Spleen (tissue), 7 donors: Measurements from ENCODE around the gene SEC22C.

ENCODE experiments used
- CTCF ChIP-seq, 11 experiments: fragments of 200-600 bp in 7 of 11; fragments of 450-650 bp in 4 of 11; sonication (generic) in 4 of 11; IDR thresholded peaks in 8 of 11; conservative IDR thresholded peaks in 3 of 11; 1 replicate in 7 of 11; 2 replicates in 4 of 11; pipeline versions ENCODE4 v1.4.0 to v1.8.0; 2016 to 2021; ENCODE audit warnings: antibody characterized with exemption in 11 of 11, inconsistent platforms in 4 of 11, mild to moderate bottlenecking in 1 of 11
- POLR2A ChIP-seq, 3 donors: fragments of 450-650 bp; IDR thresholded peaks; one replicate each; pipeline ENCODE4 v1.5.1; 2017; ENCODE audit warnings: antibody characterized with exemption in 3 of 3, mild to moderate bottlenecking in 1 of 3
- POLR2AphosphoS5 ChIP-seq, 3 donors: sonication (generic); formaldehyde crosslinking; IDR thresholded peaks; one replicate each; pipeline ENCODE4 v1.5.1; 2017; ENCODE audit warnings: antibody characterized with exemption in 3 of 3
- donor health status: DM: no; HTN: no; CAD: no; lungs with moderate emphysema.
- donor health status: DM: no; HTN: no; CAD: no.
- donor health status: DM: no; HTN: no; CAD: no.

- TF ChIP-seq CTCF (IDR thresholded peaks at IDR 0.05 in 8 of 11, conservative IDR thresholded peaks at IDR 0.05 in 3 of 11) (no peak), POLR2AphosphoS5 (IDR thresholded peaks at IDR 0.05) (no peak), POLR2A (IDR thresholded peaks at IDR 0.05) (no peak)
Measured at GRCh38 chr3:42520336-42520735, 61.4 kb downstream of the SEC22C start.
